NCI-H345 treated with DMSO at 0.1 percent for 48 hours (cell line): ENCODE data around the gene KLHDC7B.
A peak's percentile ranks its signal among the peaks of the same experiment; 100 is the strongest.

Source experiments
- DNase-seq: peaks from one replicate; lab custom pipeline; 2025; ENCODE audit not compliant: unreplicated experiment; lab: John Stamatoyannopoulos, UW

The KLHDC7B gene

GRCh38 chr22:50547263-50547985 is 1.7 kb downstream of the KLHDC7B start:
- DNase-seq, result no peak

GRCh38 chr22:50548040-50548920 is 2.6 kb downstream of the KLHDC7B start:
- DNase-seq, result no peak

GRCh38 chr22:50548921-50549790 is 3.5 kb downstream of the KLHDC7B start:
- no peak for DNase-seq

- no peak for DNase-seq
These were observed 4.7 kb downstream of the KLHDC7B start for GRCh38 chr22:50550395-50550794.

GRCh38 chr22:50551160-50551752 is 5.6 kb downstream of the KLHDC7B start:
- no peak for DNase-seq

GRCh38 chr22:50553310-50553709 is 7.6 kb downstream of the KLHDC7B start:
- DNase-seq, result no peak

GRCh38 chr22:50556703-50557102 is 11.0 kb downstream of the KLHDC7B start:
- no peak for DNase-seq

GRCh38 chr22:50560034-50560433 is 14.3 kb downstream of the KLHDC7B start:
- DNase-seq, result no peak

GRCh38 chr22:50561401-50562358 is 16.0 kb downstream of the KLHDC7B start:
- DNase-seq, result no peak

- DNase-seq, result peak; percentile 79
These were observed 17.1 kb downstream of the KLHDC7B start, which contains the start of gene SYCE3 for GRCh38 chr22:50562523-50563412. Gene SYCE3, minus strand, starts transcription at chr22:50562919. Its CDS starts 6,514 bp downstream, at chr22:50556405.

- no peak for DNase-seq
These were observed 17.9 kb downstream of the KLHDC7B start for GRCh38 chr22:50563413-50564160.

GRCh38 chr22:50564289-50564688 is 18.6 kb downstream of the KLHDC7B start:
- no peak for DNase-seq

GRCh38 chr22:50567721-50568252 is 22.1 kb downstream of the KLHDC7B start:
- DNase-seq, result no peak

GRCh38 chr22:50568626-50569025 is 22.9 kb downstream of the KLHDC7B start:
- DNase-seq, result no peak

- no peak for DNase-seq
These were observed 23.4 kb downstream of the KLHDC7B start for GRCh38 chr22:50569041-50569459.

GRCh38 chr22:50569896-50570535 is 24.3 kb downstream of the KLHDC7B start:
- DNase-seq, result no peak

- DNase-seq, result no peak
These were observed 25.2 kb downstream of the KLHDC7B start for GRCh38 chr22:50570861-50571260.
